Neural cell (in vitro differentiated cells): ENCODE data around the gene C6orf120. TPM values are rescaled to one million over a fixed set of nuclear protein-coding genes. Genes with fewer than 3 reads are reported as not detected.

Experiments used
- H2AFZ ChIP-seq: fragments of 200-600, 300-800 bp; sonication (generic), shearing (Covaris generic); 2 replicates; pipeline ENCODE4 v1.6.0; 2014; ENCODE audit warnings: low read depth, mild to moderate bottlenecking, antibody characterized with exemption, low read length, moderate library complexity
- H3F3A ChIP-seq: fragments of 200-600 bp; shearing (Covaris generic); 2 replicates; pipeline ENCODE4 v1.6.1; 2016; ENCODE audit warnings: mild to moderate bottlenecking, moderate library complexity, mixed read lengths, antibody characterized with exemption, low read length; ENCODE audit not compliant: insufficient read depth, poor library complexity, severe bottlenecking
- H3K27ac ChIP-seq: fragments of 200-600, 300-800 bp; sonication (generic), shearing (Covaris generic); 2 replicates; pipeline ENCODE4 v1.5.1; 2014; ENCODE audit warnings: mild to moderate bottlenecking, low read length, moderate library complexity
- H3K27me3 ChIP-seq: fragments of 300-800, 200-600 bp; sonication (generic), shearing (Covaris generic); 2 replicates; pipeline ENCODE4 v1.6.0; 2014; ENCODE audit warnings: mild to moderate bottlenecking, low read depth, low read length, moderate library complexity; ENCODE audit not compliant: insufficient read depth
- H3K36me3 ChIP-seq: fragments of 300-800, 200-600 bp; sonication (generic), shearing (Covaris generic); 2 replicates; pipeline ENCODE4 v1.5.1; 2014; ENCODE audit warnings: mild to moderate bottlenecking, antibody characterized with exemption, low read length, moderate library complexity; ENCODE audit not compliant: insufficient read depth
- H3K4me2 ChIP-seq: fragments of 300-800, 200-600 bp; sonication (generic), shearing (Covaris generic); 2 replicates; pipeline ENCODE4 v1.6.0; 2014; ENCODE audit warnings: mild to moderate bottlenecking, low read length
- H3K4me3 ChIP-seq: fragments of 300-800, 200-600 bp; sonication (generic), shearing (Covaris generic); 2 replicates; pipeline ENCODE4 v1.5.1; 2014; ENCODE audit warnings: mild to moderate bottlenecking, low read length, moderate library complexity
- H3K79me2 ChIP-seq: fragments of 200-600 bp; shearing (Covaris generic); replicated peaks from 2 replicates; pipeline ENCODE4 v1.6.0; 2014; ENCODE audit warnings: mild to moderate bottlenecking, low read length, moderate library complexity; ENCODE audit not compliant: insufficient read depth
- H3K9ac ChIP-seq: fragments of 300-800, 200-600 bp; sonication (generic), shearing (Covaris generic); 2 replicates; pipeline ENCODE4 v1.6.1; 2016; ENCODE audit warnings: mild to moderate bottlenecking, low read length, mixed read lengths
- H3K9me2 ChIP-seq: fragments of 200-600 bp; shearing (Covaris generic); 2 replicates; pipeline ENCODE4 v1.6.1; 2016; ENCODE audit warnings: mild to moderate bottlenecking, low read length, mixed read lengths; ENCODE audit not compliant: insufficient read depth
- H3K9me3 ChIP-seq: fragments of 200-600, 300-800 bp; sonication (generic), shearing (Covaris generic); 2 replicates; pipeline ENCODE4 v1.6.1; 2016; ENCODE audit warnings: mild to moderate bottlenecking, mixed run types, low read length, moderate library complexity, mixed read lengths
- H4K20me1 ChIP-seq: fragments of 200-600 bp; shearing (Covaris generic); 2 replicates; pipeline ENCODE4 v1.6.1; 2016; ENCODE audit warnings: mild to moderate bottlenecking, mixed run types; ENCODE audit not compliant: insufficient read depth
- CTCF ChIP-seq: fragments of 450-650 bp; IDR thresholded peaks from 2 replicates; pipeline ENCODE4 v1.5.1; 2014; ENCODE audit warnings: antibody characterized with exemption, mild to moderate bottlenecking, moderate library complexity; ENCODE audit not compliant: poor library complexity, severe bottlenecking
- EP300 ChIP-seq: fragments of 450-650 bp; conservative IDR thresholded peaks from 2 replicates; pipeline ENCODE4 v1.6.1; 2014; ENCODE audit warnings: antibody characterized with exemption, mild to moderate bottlenecking, moderate library complexity; ENCODE audit not compliant: poor library complexity, severe bottlenecking
- EZH2 ChIP-seq: fragments of 200-600, 300-800 bp; shearing (Covaris generic), sonication (generic); IDR thresholded peaks from 2 replicates; pipeline ENCODE4 v1.6.1; 2014; ENCODE audit warnings: antibody characterized with exemption, low read length, borderline replicate concordance, mild to moderate bottlenecking; ENCODE audit not compliant: insufficient read depth, poor library complexity, severe bottlenecking
- MXI1 ChIP-seq: fragments of 450-650 bp; conservative IDR thresholded peaks from 2 replicates; pipeline ENCODE4 v1.6.1; 2014; ENCODE audit warnings: antibody characterized with exemption, mild to moderate bottlenecking; ENCODE audit not compliant: poor library complexity, severe bottlenecking
- POLR2AphosphoS5 ChIP-seq: IDR thresholded peaks from 2 replicates; pipeline ENCODE4 v1.6.1; 2012
- RAD21 ChIP-seq: fragments of 450-650 bp; conservative IDR thresholded peaks from 2 replicates; pipeline ENCODE4 v1.6.1; 2014; ENCODE audit warnings: antibody characterized with exemption, mild to moderate bottlenecking, moderate library complexity
- REST ChIP-seq: IDR thresholded peaks from 2 replicates; pipeline ENCODE4 v1.6.1; 2012; ENCODE audit warnings: borderline replicate concordance
- SMC3 ChIP-seq: fragments of 450-650 bp; conservative IDR thresholded peaks from 2 replicates; pipeline ENCODE4 v1.6.1; 2014; ENCODE audit warnings: antibody characterized with exemption, mild to moderate bottlenecking, moderate library complexity; ENCODE audit not compliant: poor library complexity
- TAF1 ChIP-seq: IDR thresholded peaks from 2 replicates; pipeline ENCODE4 v1.6.1; 2012; ENCODE audit warnings: low read depth
- polyA plus RNA-seq: library from polyadenylated mRNA; depleted of rRNA; stranded (reverse); fragments of >200 nt; gene quantifications from 2 replicates; pipeline ENCODE4 v1.2.3, GENCODE V29; 2014

C6orf120 gene
- polyA plus RNA-seq, 1 donor from 2014 or later, result 17.8 TPM

GRCh38 chr6:169707772-169708171 lies 5.8 kb downstream of the C6orf120 start:
- no peaks in the 10 kb centered on the region for H4K20me1 ChIP-seq
- no peak overlapping the region for H3K4me3 ChIP-seq
- H3K9me3 ChIP-seq, result no peaks in the 10 kb centered on the region
- TF ChIP-seq REST, result no peak
- no peak for TF ChIP-seq RAD21
- TF ChIP-seq MXI1, result no peak
- no peak for TF ChIP-seq SMC3
- no peak for TF ChIP-seq EZH2
- no peak for TF ChIP-seq EP300
- no peak for TF ChIP-seq POLR2AphosphoS5
- no peak overlapping the region for H3K4me2 ChIP-seq
- peaks cover 15% of the 10 kb centered on the region for H3K36me3 ChIP-seq
- no peak overlapping the region for H2AFZ ChIP-seq
- no peaks in the 10 kb centered on the region for H3K9me2 ChIP-seq
- H3F3A ChIP-seq, result no peaks in the 10 kb centered on the region
- H3K79me2 ChIP-seq, result peaks cover 17% of the 10 kb centered on the region
- no peaks in the 10 kb centered on the region for H3K27me3 ChIP-seq
- H3K9ac ChIP-seq, result no peak overlapping the region
- H3K27ac ChIP-seq, result no peak overlapping the region

- H3K4me2 ChIP-seq, result no peak overlapping the region
- H3K79me2 ChIP-seq, result peaks cover 1% of the 10 kb centered on the region
- H3F3A ChIP-seq, result no peaks in the 10 kb centered on the region
- no peak overlapping the region for H3K27ac ChIP-seq
- no peaks in the 10 kb centered on the region for H3K27me3 ChIP-seq
- peaks cover 15% of the 10 kb centered on the region for H3K36me3 ChIP-seq
- no peaks in the 10 kb centered on the region for H3K9me2 ChIP-seq
- no peaks in the 10 kb centered on the region for H4K20me1 ChIP-seq
- no peak overlapping the region for H3K9ac ChIP-seq
- no peaks in the 10 kb centered on the region for H3K9me3 ChIP-seq
- TF ChIP-seq SMC3, result no peak
- TF ChIP-seq MXI1, result no peak
- no peak for TF ChIP-seq REST
- TF ChIP-seq EZH2, result no peak
- no peak for TF ChIP-seq RAD21
- no peak for TF ChIP-seq TAF1
- TF ChIP-seq EP300, result no peak
- TF ChIP-seq POLR2AphosphoS5, result no peak
- no peak for TF ChIP-seq CTCF
- H3K4me3 ChIP-seq, result no peak overlapping the region
- H2AFZ ChIP-seq, result no peak overlapping the region
These were observed 7.4 kb downstream of the C6orf120 start for GRCh38 chr6:169709293-169709692.
